Mesendoderm (in vitro differentiated cells): ENCODE measurements around the gene DLGAP3.

Source experiments
- DNase-seq: peaks from one replicate; pipeline ENCODE4 v3.0.0; 2013
- H2AK5ac ChIP-seq: 2 replicates; pipeline ENCODE4 v1.6.1; 2013; ENCODE audit warnings: low read length, inconsistent platforms
- H2BK120ac ChIP-seq: 2 replicates; pipeline ENCODE4 v1.6.1; 2013; ENCODE audit warnings: low read depth, mild to moderate bottlenecking, low read length, moderate library complexity, mixed read lengths
- H2BK15ac ChIP-seq: replicated peaks from 2 replicates; pipeline ENCODE4 v1.6.1; 2013; ENCODE audit warnings: low read depth, mild to moderate bottlenecking, moderate library complexity
- H2BK5ac ChIP-seq: 2 replicates; pipeline ENCODE4 v1.6.1; 2013; ENCODE audit warnings: low read length, inconsistent platforms
- H3K18ac ChIP-seq: 2 replicates; pipeline ENCODE4 v1.6.1; 2013; ENCODE audit warnings: mild to moderate bottlenecking, low read length, mixed read lengths
- H3K23ac ChIP-seq: one replicate; pipeline ENCODE4 v1.6.1; 2013; ENCODE audit warnings: low read length
- H3K27ac ChIP-seq: 2 replicates; pipeline ENCODE4 v1.5.1; 2013; ENCODE audit warnings: low read depth, mild to moderate bottlenecking, inconsistent platforms, low read length, moderate library complexity
- H3K27me3 ChIP-seq: 2 replicates; pipeline ENCODE4 v1.6.1; 2013; ENCODE audit warnings: low read length, control low read depth, mild to moderate bottlenecking, inconsistent platforms; ENCODE audit not compliant: insufficient read depth, poor library complexity
- H3K36me3 ChIP-seq: 2 replicates; pipeline ENCODE4 v1.6.1; 2013; ENCODE audit warnings: low read length, inconsistent platforms; ENCODE audit not compliant: control insufficient read depth, insufficient read depth
- H3K4ac ChIP-seq: one replicate; pipeline ENCODE4 v1.6.1; 2013; ENCODE audit warnings: low read depth, mild to moderate bottlenecking, low read length, moderate library complexity
- H3K4me1 ChIP-seq: 2 replicates; pipeline ENCODE4 v1.6.1; 2013; ENCODE audit warnings: low read depth, low read length, inconsistent platforms; ENCODE audit not compliant: control insufficient read depth
- H3K4me2 ChIP-seq: 2 replicates; pipeline ENCODE4 v1.6.1; 2013; ENCODE audit warnings: low read length
- H3K4me3 ChIP-seq: 2 replicates; pipeline ENCODE4 v1.5.1; 2013; ENCODE audit warnings: mild to moderate bottlenecking, low read length
- H3K56ac ChIP-seq: one replicate; pipeline ENCODE4 v1.6.1; 2013; ENCODE audit warnings: low read length
- H3K79me1 ChIP-seq: 2 replicates; pipeline ENCODE4 v1.6.1; 2013; ENCODE audit warnings: low read length, inconsistent platforms
- H3K79me2 ChIP-seq: 2 replicates; pipeline ENCODE4 v1.6.1; 2013; ENCODE audit warnings: mild to moderate bottlenecking, low read length; ENCODE audit not compliant: control insufficient read depth, insufficient read depth
- H3K9ac ChIP-seq: 2 replicates; pipeline ENCODE4 v1.6.1; 2013; ENCODE audit warnings: low read length, inconsistent platforms
- H4K5ac ChIP-seq: one replicate; pipeline ENCODE4 v1.6.1; 2013; ENCODE audit warnings: low read length
- H4K8ac ChIP-seq: one replicate; pipeline ENCODE4 v1.6.1; 2013; ENCODE audit warnings: low read depth, mild to moderate bottlenecking, control low read depth, low read length, moderate library complexity
- WGBS: extraction: QIAGEN DNeasy Blood & Tissue Kit; methylation state at CpG from one replicate; pipeline ENCODE4 v1.1.7; 2013; ENCODE audit warnings: low lambda C conversion rate, missing lambda C conversion rate; ENCODE audit not compliant: insufficient coverage; ENCODE audit errors: extremely low coverage; 5-methylcytosine and 5-hydroxymethylcytosine counted together

DLGAP3 gene

DNA sequence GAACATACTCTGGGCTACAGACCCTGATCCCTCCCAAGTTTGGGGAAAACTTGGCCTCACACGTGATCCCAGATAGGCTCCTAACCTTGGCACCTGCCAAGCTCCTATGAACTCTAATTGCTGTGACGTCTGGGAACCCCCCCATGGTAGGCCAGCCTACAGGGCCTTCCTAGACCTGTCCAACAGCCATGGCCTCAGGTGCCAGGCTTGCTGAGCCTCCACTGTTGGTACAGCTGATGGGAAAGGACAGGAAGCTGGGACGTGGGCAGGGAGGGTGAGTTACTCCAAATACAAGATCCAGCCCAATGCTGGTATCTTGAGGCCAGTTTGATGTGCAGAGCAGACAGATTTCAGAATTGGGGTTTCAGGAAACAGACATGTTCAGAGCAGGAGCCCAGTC lies 89.0 kb downstream of the DLGAP3 start:
- no CpG with 5 or more reads among the region's 3 CpGs for WGBS
- peaks cover 22% of the 10 kb centered on the region for H3K4me1 ChIP-seq
- H2BK5ac ChIP-seq = no peak overlapping the region
- H2AK5ac ChIP-seq = no peak overlapping the region
- no peak overlapping the region for H3K18ac ChIP-seq
- no peak overlapping the region for H3K27ac ChIP-seq
- H3K4ac ChIP-seq = no peak overlapping the region
- H4K5ac ChIP-seq = no peak overlapping the region
- no peak overlapping the region for H4K8ac ChIP-seq
- no peak overlapping the region for H2BK120ac ChIP-seq
- H3K79me2 ChIP-seq = no peaks in the 10 kb centered on the region
- no peak overlapping the region for H3K4me3 ChIP-seq
- no peak overlapping the region for H3K9ac ChIP-seq
- H3K79me1 ChIP-seq = no peaks in the 10 kb centered on the region
- no peak overlapping the region for H2BK15ac ChIP-seq
- no peaks in the 10 kb centered on the region for H3K27me3 ChIP-seq
- H3K4me2 ChIP-seq = no peak overlapping the region
- no peak overlapping the region for H3K23ac ChIP-seq
- no peak for DNase-seq
- no peak overlapping the region for H3K56ac ChIP-seq
- no peaks in the 10 kb centered on the region for H3K36me3 ChIP-seq

DNA sequence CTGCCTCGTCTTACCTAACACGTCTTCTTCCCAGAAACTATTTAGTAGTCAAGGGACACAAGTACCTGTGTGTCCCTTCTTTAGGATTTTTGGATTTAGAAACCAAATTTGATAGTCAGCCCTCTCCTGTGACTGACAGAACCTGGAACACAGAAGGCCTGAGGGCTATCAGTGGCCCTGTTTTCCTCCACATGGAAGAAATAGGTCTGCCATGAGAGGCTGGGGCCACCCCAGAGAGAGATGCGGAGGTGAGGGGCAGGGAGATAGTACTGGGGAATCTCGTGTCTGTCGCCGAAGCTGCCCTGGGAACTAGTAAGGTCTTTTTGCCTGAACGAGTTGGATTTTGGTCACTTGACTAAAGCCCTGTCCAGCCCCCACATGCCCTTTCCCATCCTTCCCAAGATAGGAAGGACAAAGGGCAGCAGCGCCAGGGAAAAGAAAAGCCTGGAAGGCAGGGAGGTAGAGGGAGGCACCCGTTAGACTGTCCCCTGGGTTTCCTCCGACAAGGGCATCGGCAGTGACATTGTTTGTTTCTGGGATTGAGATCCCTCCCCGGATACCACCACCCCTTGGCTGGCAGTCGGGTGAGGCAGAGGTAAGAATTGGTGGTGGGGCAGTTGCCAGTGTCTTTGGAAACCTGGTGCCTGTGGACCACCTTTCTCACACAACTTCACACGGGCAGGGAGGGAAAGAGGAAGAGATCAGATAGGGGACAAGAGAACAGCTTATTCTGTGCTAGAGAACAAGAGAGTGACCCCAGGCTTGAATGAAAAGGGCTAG lies 89.7 kb downstream of the DLGAP3 start:
- Histone ChIP-seq H3K27ac (no peak overlapping the region), H3K9ac (no peak overlapping the region), H3K4ac (no peak overlapping the region), H3K4me3 (no peak overlapping the region), H4K5ac (no peak overlapping the region), H2BK5ac (no peak overlapping the region), H2AK5ac (no peak overlapping the region), H4K8ac (no peak overlapping the region), H3K36me3 (no peaks in the 10 kb centered on the region), H3K23ac (no peak overlapping the region), H3K27me3 (no peaks in the 10 kb centered on the region), H2BK15ac (no peak overlapping the region), H3K79me1 (no peaks in the 10 kb centered on the region), H3K18ac (no peak overlapping the region), H3K56ac (no peak overlapping the region), H3K4me2 (no peak overlapping the region), H2BK120ac (no peak overlapping the region), H3K79me2 (no peaks in the 10 kb centered on the region), H3K4me1 (peaks cover 18% of the 10 kb centered on the region)
- WGBS = no CpG with 5 or more reads among the region's 14 CpGs
- DNase-seq = no peak

DNA sequence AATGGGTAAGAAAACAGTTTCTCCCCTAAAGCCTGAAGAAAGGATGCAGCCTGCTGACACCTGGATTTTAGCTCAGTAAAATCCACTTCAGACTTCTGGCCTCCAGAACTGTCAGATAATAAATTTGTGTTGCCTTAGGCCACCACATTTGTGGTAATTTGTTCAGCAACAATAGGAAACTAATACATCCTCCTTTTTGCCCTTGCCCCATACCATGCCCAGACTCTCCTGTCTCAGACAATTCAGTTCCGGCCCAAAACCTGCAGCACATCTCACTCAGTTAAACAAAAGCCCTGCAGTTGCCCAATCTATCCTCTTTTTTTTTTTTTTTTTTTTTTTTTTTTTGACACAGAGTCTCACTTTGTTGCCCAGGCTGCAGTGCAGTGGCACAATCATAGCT lies 95.7 kb downstream of the DLGAP3 start:
- WGBS = no CpG with 5 or more reads among the region's 1 CpG
- H3K4me1 ChIP-seq = no peaks in the 10 kb centered on the region

DNA sequence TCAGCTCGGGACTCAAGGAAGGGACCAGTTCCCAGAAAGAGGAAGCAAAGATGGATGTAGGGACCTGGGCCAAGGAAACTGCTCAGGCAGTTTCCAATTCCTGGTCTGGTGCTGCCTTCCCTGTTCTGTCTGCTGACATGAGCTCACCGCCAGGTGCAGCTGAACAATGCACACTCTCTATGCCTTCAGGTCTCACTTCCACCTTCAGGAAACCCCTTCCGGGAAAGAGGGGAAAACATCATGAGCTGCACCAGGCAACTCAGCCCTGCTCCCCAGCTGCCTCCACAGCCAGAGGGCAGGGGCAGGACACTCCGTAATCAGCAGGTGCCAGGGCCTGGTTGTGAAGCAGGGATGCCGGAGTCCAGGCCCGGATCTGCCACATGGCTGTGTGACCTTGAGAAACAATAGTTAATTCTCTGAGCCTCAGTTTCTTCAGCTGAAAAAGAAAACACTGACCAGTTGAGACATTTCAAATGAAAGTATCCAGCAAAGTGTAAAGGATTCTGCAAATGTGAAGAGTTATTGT lies 97.7 kb downstream of the DLGAP3 start:
- no peak for DNase-seq
- WGBS = no CpG with 5 or more reads among the region's 6 CpGs
- H3K23ac ChIP-seq = no peak overlapping the region
- no peak overlapping the region for H3K4me3 ChIP-seq
- H3K79me2 ChIP-seq = no peaks in the 10 kb centered on the region
- no peak overlapping the region for H3K4ac ChIP-seq
- H3K27me3 ChIP-seq = no peaks in the 10 kb centered on the region
- no peak overlapping the region for H2BK5ac ChIP-seq
- no peak overlapping the region for H3K4me2 ChIP-seq
- H3K27ac ChIP-seq = no peak overlapping the region
- H2BK120ac ChIP-seq = no peak overlapping the region
- no peak overlapping the region for H3K9ac ChIP-seq
- no peaks in the 10 kb centered on the region for H3K36me3 ChIP-seq
- no peak overlapping the region for H3K18ac ChIP-seq
- no peak overlapping the region for H4K5ac ChIP-seq
- H3K56ac ChIP-seq = no peak overlapping the region
- H2AK5ac ChIP-seq = no peak overlapping the region
- H2BK15ac ChIP-seq = no peak overlapping the region
- no peak overlapping the region for H4K8ac ChIP-seq
- H3K4me1 ChIP-seq = no peaks in the 10 kb centered on the region
- H3K79me1 ChIP-seq = no peaks in the 10 kb centered on the region

More for the DNA sequence above, 95.7 kb downstream of the DLGAP3 start:
- Histone ChIP-seq H3K36me3 (no peaks in the 10 kb centered on the region), H3K27me3 (no peaks in the 10 kb centered on the region), H2BK15ac (no peak overlapping the region), H3K79me2 (no peaks in the 10 kb centered on the region), H3K9ac (no peak overlapping the region), H3K4me3 (no peak overlapping the region), H4K8ac (no peak overlapping the region), H3K4me2 (no peak overlapping the region), H3K18ac (no peak overlapping the region), H3K79me1 (no peaks in the 10 kb centered on the region), H3K27ac (no peak overlapping the region), H3K4ac (no peak overlapping the region), H2AK5ac (no peak overlapping the region), H4K5ac (no peak overlapping the region), H2BK5ac (no peak overlapping the region), H3K56ac (no peak overlapping the region), H2BK120ac (no peak overlapping the region), H3K23ac (no peak overlapping the region)
- no peak for DNase-seq

DNA sequence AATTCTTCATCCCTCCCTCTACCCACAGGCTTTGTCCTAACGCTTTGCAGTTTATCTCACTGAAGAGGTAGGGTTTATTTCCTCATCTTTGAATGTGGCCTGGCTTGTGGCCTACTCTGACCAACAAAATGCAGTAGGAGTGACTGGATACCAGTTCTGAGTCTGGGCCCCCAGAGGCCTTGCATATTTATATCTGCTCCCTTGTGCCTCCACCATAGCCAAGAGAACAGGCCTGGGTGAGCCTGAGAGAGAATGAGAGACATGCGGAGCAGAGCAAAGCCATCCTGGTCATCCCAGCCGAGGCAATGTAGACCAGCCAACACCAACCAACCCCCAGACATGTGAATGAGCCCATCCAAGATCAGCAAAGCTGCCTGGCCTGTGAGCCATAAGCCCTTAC lies 100.2 kb downstream of the DLGAP3 start:
- Histone ChIP-seq H4K5ac (no peak overlapping the region), H3K79me2 (no peaks in the 10 kb centered on the region), H3K23ac (no peak overlapping the region), H3K18ac (no peak overlapping the region), H2BK120ac (no peak overlapping the region), H3K56ac (no peak overlapping the region), H3K4ac (no peak overlapping the region), H4K8ac (no peak overlapping the region), H3K27ac (no peak overlapping the region), H3K36me3 (no peaks in the 10 kb centered on the region), H3K27me3 (no peaks in the 10 kb centered on the region), H3K79me1 (no peaks in the 10 kb centered on the region), H3K4me2 (no peak overlapping the region), H3K4me1 (no peaks in the 10 kb centered on the region), H2AK5ac (no peak overlapping the region), H2BK15ac (no peak overlapping the region), H3K9ac (no peak overlapping the region), H2BK5ac (no peak overlapping the region), H3K4me3 (no peak overlapping the region)
- WGBS = no CpG with 5 or more reads among the region's 3 CpGs
- DNase-seq = no peak

DNA sequence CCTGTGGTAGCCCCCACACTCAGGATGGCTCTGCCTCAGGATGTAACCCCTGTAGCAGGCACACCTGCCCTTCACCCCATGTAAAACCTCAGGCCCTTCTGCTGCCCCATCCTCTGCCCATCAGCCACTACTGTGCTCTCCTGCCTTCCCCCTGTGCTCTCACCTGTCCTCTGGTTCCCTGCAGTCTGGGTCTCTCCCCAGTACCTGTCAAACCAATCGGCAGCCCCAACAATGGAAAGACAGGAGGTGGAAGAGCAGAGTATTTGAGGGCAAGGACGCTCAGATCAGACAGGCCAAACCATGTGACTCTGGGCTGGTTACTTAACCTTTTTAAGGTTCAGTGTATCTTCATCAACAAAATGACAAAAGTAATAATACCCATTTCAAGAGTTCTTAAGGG lies 100.8 kb downstream of the DLGAP3 start:
- no peak overlapping the region for H2AK5ac ChIP-seq
- H3K23ac ChIP-seq = no peak overlapping the region
- H3K4me1 ChIP-seq = no peaks in the 10 kb centered on the region
- H2BK120ac ChIP-seq = no peak overlapping the region
- H3K4ac ChIP-seq = no peak overlapping the region
- H4K5ac ChIP-seq = no peak overlapping the region
- no peak overlapping the region for H3K4me2 ChIP-seq
- no peak overlapping the region for H3K18ac ChIP-seq
- H2BK5ac ChIP-seq = no peak overlapping the region
- H3K27me3 ChIP-seq = no peaks in the 10 kb centered on the region
- no peaks in the 10 kb centered on the region for H3K79me2 ChIP-seq
- no peak overlapping the region for H4K8ac ChIP-seq
- H3K27ac ChIP-seq = no peak overlapping the region
- no peak overlapping the region for H3K4me3 ChIP-seq
- H3K36me3 ChIP-seq = no peaks in the 10 kb centered on the region
- no CpG with 5 or more reads among the region's 2 CpGs for whole genome bisulfite sequencing
- H3K9ac ChIP-seq = no peak overlapping the region
- no peak for DNase-seq
- H3K56ac ChIP-seq = no peak overlapping the region
- no peaks in the 10 kb centered on the region for H3K79me1 ChIP-seq
- no peak overlapping the region for H2BK15ac ChIP-seq
